ENCODE results near the gene DDIT3.
"Not testable (repeated sequence)": the region's sequence is repeated elsewhere in the genome, so short reads cannot be mapped to it uniquely, and the experiment has no call there.

- TF ChIP-seq CTCF, POLR2A (IDR thresholded peaks at IDR 0.05): not testable (repeated sequence)
Observed at GRCh38 chr12:57502311-57502969, 17.9 kb downstream of the DDIT3 start.

All from heart left ventricle (tissue), 13 donors.